Activated CD8-positive, alpha-beta T cell treated with anti-CD3 and anti-CD28 coated beads for 36 hours (primary cell): ENCODE data around the gene SLC25A27. TPM values are rescaled to one million over a fixed set of nuclear protein-coding genes. Genes with fewer than 3 reads are reported as not detected.

ENCODE experiments used
- ATAC-seq: fragments of 200-7000 bp; cut with Tn5 transposase; one replicate; pipeline ENCODE4 v1.10.0; 2021; ENCODE audit warnings: mild to moderate bottlenecking, moderate library complexity
- CTCF ChIA-PET: fragments of 350-600 bp; sonication (Branson Sonifier 250); formaldehyde crosslinking; loops from one replicate; lab custom pipeline; 2021; ENCODE audit warnings: antibody characterized with exemption; lab: Charles Lee
- POLR2A ChIA-PET: fragments of 350-600 bp; sonication (Branson Sonifier 250); formaldehyde crosslinking; loops from one replicate; lab custom pipeline; 2021; ENCODE audit warnings: antibody characterized with exemption; lab: Charles Lee
- DNase-seq: peaks from one replicate; pipeline ENCODE4 v3.0.0-alpha.2; 2020
- H3K27ac Mint-ChIP-seq: one replicate; pipeline ENCODE4 v1.8.0; 2021; ENCODE audit warnings: mild to moderate bottlenecking, mixed read lengths
- H3K27me3 Mint-ChIP-seq: one replicate; pipeline ENCODE4 v1.8.0; 2021; ENCODE audit warnings: mixed read lengths
- H3K36me3 Mint-ChIP-seq: one replicate; pipeline ENCODE4 v1.8.0; 2021; ENCODE audit warnings: low read depth, mixed read lengths
- H3K4me1 Mint-ChIP-seq: one replicate; pipeline ENCODE4 v1.8.0; 2021; ENCODE audit warnings: low read depth, mixed read lengths
- H3K4me3 Mint-ChIP-seq: one replicate; pipeline ENCODE4 v1.8.0; 2021; ENCODE audit warnings: mild to moderate bottlenecking, moderate library complexity, mixed read lengths
- H3K9me3 Mint-ChIP-seq: one replicate; pipeline ENCODE4 v1.8.0; 2021; ENCODE audit warnings: mixed read lengths
- CTCF ChIP-seq: fragments of 200-600 bp; IDR thresholded peaks from one replicate; pipeline ENCODE4 v1.8.0; 2022; ENCODE audit warnings: antibody characterized with exemption, mild to moderate bottlenecking
- intact Hi-C: fragments of 100-400 bp; cut with micrococcal nuclease; formaldehyde crosslinking; loops from one replicate; pipeline ENCODE4 v1.10.0; 2022
- total RNA-seq, 2 experiments: library from RNA; stranded (reverse); gene quantifications; one replicate each; pipeline ENCODE4 v1.2.3, GENCODE V29; 2021

SLC25A27 gene
- total RNA-seq, 2 experiments from 2014 or later = 0.70 to 0.85 TPM

DNA sequence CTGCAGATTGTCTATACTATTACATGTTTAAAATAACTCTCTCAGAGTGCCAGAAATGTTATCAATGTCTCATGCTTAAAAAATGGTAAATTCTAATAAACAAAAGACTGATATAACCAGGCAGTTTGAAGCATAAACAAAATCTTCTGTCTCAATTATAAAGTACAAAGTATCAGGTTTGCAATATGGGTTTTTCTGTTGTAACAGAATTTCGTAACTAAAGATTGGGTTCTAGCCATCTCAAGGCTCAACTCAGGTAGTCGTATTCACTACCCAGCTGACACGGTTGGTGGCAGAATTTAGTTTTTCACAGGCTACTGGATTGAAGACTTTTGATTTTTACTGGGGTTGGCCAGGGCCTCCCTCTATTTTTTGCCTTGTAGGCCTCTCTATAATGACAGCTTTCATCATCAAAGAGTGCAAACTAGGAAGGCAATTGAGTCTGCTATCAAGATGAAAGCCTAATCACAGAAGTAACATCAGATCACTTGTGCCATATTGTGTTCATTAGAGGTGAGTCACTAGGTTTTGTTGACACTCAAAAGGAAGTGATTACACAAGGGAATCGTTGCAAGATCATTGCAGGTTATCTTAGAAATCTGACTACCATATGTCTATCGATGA is 3.8 kb upstream of the SLC25A27 start:
- no peak for TF ChIP-seq CTCF
- Mint-ChIP-seq H3K27ac (no peak overlapping the region), H3K9me3 (peaks cover 4% of the 10 kb centered on the region), H3K36me3 (no peaks in the 10 kb centered on the region), H3K4me3 (no peak overlapping the region), H3K27me3 (peaks cover 32% of the 10 kb centered on the region), H3K4me1 (peaks cover 13% of the 10 kb centered on the region)
- ATAC-seq (no peak), DNase-seq (no peak)
- ChIA-PET CTCF (no interaction called here), POLR2A (no interaction called here)
- intact Hi-C loops = no loop called here

DNA sequence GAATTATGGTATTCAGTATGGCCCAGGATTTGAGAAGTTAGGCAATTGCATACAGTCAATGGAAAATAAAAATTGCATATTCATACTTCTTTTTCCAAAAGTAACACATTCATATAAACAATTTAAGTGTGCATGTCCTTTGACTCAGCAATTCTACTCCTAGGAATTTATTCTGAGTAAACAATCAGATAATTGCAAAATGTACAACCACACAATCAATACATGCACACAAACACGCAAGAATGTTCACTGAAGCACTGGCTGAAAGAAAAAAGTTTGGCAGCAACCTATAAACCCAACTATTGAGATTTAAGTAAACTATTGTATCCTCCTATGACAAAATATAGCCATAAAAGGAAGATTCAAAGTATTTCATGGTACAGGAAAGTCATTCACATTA is 1.8 kb upstream of the SLC25A27 start:
- Mint-ChIP-seq H3K4me3 (no peak overlapping the region), H3K36me3 (no peaks in the 10 kb centered on the region), H3K27ac (no peak overlapping the region), H3K27me3 (peaks cover 39% of the 10 kb centered on the region), H3K9me3 (no peaks in the 10 kb centered on the region), H3K4me1 (peaks cover 13% of the 10 kb centered on the region)
- TF ChIP-seq CTCF = no peak
- ChIA-PET CTCF (no interaction called here), POLR2A (no interaction called here)
- DNase-seq (no peak), ATAC-seq (no peak)
- intact Hi-C loops = no loop called here

DNA sequence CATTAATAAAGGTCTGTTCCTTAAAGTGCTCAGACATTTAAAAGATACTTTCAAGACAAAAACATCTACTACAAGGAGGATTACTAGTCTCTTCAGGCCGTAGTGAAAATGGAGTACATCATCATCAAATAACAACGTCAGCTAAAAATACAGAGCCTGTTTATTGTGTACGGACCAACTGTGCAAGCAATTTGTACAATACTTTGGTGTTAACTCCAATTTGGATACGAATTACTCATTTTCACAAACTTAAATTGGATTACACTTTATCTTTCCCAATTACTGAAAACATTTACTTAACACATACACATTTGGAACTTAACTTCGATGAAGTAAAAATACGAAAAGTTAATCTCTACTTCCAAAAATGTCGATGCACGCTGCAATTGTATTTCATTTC is 959 bp upstream of the SLC25A27 start:
- Mint-ChIP-seq H3K9me3 (no peaks in the 10 kb centered on the region), H3K27ac (no peak overlapping the region), H3K27me3 (peaks cover 37% of the 10 kb centered on the region), H3K4me1 (peaks cover 13% of the 10 kb centered on the region), H3K36me3 (no peaks in the 10 kb centered on the region), H3K4me3 (no peak overlapping the region)
- ChIA-PET POLR2A (no interaction called here), CTCF (no interaction called here)
- ATAC-seq = no peak
- TF ChIP-seq CTCF = no peak
- DNase-seq = no peak
- intact Hi-C loops = no loop called here

DNA sequence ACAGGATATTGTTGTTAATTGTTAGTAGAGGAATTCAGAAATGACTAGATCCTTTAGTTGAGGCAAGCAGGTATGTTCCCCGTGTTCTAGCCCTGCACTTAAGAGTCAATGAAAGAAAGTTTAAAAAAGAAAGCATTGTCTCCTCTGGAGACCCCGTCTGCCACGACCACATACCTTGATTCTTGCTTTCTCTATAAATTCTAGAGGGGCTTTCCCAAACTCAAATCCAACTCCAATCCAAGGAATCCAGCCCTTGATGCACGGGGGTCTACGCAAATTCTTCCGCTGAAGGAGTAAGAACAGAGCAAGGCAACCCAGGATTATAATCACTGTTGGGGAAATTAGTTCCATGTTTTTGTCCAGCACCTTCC is 558 bp upstream of the SLC25A27 start:
- Mint-ChIP-seq H3K36me3 (no peaks in the 10 kb centered on the region), H3K27me3 (peaks cover 36% of the 10 kb centered on the region), H3K27ac (no peak overlapping the region), H3K9me3 (no peaks in the 10 kb centered on the region), H3K4me1 (peaks cover 13% of the 10 kb centered on the region), H3K4me3 (peak overlapping the region; percentile 76)
- DNase-seq (no peak), ATAC-seq (no peak)
- POLR2A ChIA-PET = no interaction called here
- TF ChIP-seq CTCF = no peak
- CTCF ChIA-PET = no interaction called here
- intact Hi-C loops = no loop called here

DNA sequence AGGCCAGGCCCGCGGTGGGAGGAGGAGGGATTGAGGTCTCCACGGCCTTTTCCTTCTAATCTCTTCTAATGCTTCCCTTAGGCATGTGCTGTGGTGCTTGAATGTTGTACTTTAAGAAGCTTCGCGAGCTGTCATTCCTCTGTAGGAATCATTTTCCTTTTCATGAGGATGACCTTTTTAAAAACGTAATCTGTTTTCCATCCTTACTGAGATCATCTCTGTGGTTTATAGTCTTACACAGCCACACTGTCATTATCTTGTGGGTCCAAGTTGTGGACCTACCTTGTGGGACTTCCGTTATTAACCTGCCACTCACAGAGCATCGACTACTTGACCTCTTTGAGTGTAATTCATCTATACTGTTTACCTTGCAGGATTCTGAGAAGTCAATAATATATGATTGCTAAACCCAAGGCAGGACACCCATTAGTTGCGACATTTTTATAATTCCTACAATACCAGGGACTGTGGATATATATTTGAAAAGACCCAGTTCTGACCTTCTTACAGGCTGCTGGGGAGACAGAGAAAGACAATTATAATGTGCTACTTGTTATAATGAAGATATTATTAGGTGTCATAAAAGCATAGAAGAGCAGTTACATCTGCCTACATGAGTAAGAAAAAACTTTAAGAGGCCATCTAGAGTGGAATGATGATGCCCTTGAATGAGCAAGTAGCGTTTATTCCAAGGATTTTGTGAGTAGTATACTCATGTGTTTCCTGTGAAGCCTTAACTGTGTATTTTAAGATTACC is 842 bp downstream of the SLC25A27 start:
- intact Hi-C loops = no loop called here
- Mint-ChIP-seq H3K36me3 (no peaks in the 10 kb centered on the region), H3K27me3 (peaks cover 36% of the 10 kb centered on the region), H3K4me1 (peaks cover 13% of the 10 kb centered on the region), H3K9me3 (no peaks in the 10 kb centered on the region), H3K4me3 (peak overlapping the region; percentile 76), H3K27ac (no peak overlapping the region)
- ChIA-PET CTCF (no interaction called here), POLR2A (no interaction called here)
- no peak for TF ChIP-seq CTCF
- no peak for DNase-seq
- no peak for ATAC-seq
